ENCODE measurements around the gene TMEM120A. TPM values are rescaled to one million over a fixed set of nuclear protein-coding genes. Genes with fewer than 3 reads are reported as not detected.
"Not testable (repeated sequence)": the region's sequence is repeated elsewhere in the genome, so short reads cannot be mapped to it uniquely, and the experiment has no call there.

Gene TMEM120A
- 28.8 and 36.5 TPM in 2 replicates for total RNA-seq (2014; rRNA removed; shearing (Covaris generic); ENCODE audit: low replicate concordance)

DNA sequence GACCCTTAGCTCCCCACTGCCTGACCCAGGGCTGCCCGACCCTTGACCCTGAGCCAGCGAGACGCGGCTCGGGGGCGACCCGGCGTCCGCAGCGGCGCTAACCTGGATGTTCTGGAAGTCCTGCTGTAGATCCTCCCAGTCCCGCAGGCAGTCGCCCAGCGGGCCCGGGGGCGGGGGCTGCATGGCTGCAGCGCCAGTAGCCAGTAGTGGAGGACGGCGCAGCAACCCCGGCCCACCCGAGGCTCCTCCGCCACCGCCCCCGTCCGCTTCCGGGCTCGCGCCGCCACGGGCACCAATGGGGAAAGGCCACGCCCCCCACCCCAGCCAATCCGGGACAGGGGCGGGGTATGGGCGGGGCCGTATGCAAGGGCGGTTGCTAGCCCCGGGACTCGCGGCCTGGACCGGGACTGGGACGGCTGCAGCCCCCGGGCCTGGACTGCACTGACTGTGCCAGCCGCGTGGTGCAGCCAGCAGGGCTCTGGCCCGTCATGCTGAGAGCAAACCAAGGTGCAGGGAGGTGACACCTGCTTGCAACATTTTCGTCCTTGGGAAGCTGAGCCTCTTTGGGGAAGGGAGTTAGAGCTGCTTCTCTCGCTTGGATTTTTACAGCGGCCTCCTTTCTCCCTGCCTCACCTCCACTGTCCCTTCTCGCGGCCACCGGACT is at the start of gene TMEM120A:
Gene TMEM120A (minus strand): TSS at position 208 of the 664 bp plus-strand sequence. CDS start 25 bp downstream, at position 183.
- peak; percentile 89 for DNase-seq (ENCODE audit: low read depth)
- in situ Hi-C loops (cut with HindIII; ENCODE audit: low pct_unique_long_range_greater_than_20kb, low sequenced_read_pairs) = no loop called here

DNA sequence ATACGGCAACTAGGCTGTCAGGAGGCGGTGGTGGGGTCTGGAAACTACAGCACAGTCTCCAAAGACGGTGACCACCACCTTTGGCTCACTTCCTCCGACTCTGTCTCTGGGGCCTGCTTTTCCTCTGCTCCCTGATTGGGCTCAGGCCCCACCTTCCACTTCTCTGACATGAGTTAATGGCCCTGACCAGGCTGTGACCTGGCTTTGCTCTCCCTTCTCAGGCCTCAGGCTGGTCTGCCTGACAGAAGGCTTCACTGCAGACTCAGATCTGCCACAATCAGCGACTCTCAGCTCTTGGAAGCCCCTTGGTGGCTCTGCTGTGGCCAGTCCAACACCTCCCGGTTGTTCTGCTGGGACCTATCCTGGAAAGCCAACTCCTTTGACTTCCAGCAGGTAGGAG is 45.7 kb upstream of the TMEM120A start:
- DNase-seq (ENCODE audit: low read depth) = no peak
- in situ Hi-C loops (cut with HindIII; ENCODE audit: low pct_unique_long_range_greater_than_20kb, low sequenced_read_pairs) = no loop called here

DNA sequence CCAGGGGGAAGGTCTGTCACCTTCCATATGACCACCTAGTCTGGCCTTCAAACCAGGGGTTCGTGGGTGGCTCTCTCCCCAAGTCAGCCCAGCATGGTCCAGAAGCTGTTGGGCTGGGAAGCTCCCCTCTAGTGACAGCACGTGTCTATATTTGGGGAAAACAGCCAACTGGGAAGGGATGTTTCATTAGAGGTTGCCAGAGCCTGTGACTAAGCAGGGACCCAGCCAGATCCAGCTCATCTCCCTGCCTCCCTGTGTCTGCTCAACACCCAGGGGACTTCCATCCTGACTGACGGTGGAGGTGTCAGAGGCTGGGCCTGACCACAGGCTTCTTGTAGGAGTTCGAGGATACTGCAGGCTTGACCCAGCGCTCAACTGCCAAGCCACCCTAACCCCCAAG is 42.9 kb upstream of the TMEM120A start:
- DNase-seq (ENCODE audit: low read depth) = no peak
- in situ Hi-C loops (cut with HindIII; ENCODE audit: low pct_unique_long_range_greater_than_20kb, low sequenced_read_pairs) = no loop called here

DNA sequence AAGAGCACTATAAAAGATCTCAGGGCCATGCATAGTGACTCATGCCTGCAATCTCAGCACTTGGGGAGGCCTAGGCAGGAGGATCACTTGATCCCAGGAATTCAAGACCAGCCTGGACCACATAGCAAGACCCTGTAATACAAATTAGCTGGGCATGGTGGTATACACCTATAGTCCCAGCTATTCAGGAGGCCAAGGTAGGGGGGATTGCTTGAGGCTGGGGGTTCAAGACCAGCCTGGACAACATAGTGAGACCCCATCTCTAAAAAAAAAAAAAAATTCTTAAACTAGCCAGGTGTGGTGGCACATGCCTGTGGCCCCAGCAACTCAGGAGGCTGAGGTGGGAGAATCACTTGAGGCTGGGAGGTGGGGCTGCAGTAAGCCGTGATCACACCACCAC is 37.6 kb upstream of the TMEM120A start:
- in situ Hi-C loops (cut with HindIII; ENCODE audit: low pct_unique_long_range_greater_than_20kb, low sequenced_read_pairs) = no loop called here
- no peak for DNase-seq (ENCODE audit: low read depth)

DNA sequence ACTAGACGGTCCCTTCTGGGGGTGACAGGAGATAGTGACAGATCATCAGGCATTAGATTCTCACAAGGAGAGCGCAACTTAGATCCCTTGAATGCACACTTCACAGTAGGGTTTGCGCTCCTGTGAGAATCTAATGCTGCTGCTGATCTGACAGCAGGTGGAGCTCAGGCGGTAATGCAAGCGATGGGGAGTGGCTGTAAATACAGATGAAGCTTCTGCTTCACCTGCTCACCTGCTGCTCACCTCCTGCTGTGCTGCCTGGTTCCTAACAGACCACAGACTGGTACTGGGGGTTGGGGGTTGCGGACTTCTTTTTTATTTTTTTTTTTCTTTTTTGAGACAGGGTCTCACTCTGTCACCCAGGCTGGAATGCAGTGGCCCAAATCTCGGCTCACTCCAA is 35.3 kb upstream of the TMEM120A start:
- DNase-seq (ENCODE audit: low read depth); in situ Hi-C loops (cut with HindIII; ENCODE audit: low pct_unique_long_range_greater_than_20kb, low sequenced_read_pairs): not testable (repeated sequence)

DNA sequence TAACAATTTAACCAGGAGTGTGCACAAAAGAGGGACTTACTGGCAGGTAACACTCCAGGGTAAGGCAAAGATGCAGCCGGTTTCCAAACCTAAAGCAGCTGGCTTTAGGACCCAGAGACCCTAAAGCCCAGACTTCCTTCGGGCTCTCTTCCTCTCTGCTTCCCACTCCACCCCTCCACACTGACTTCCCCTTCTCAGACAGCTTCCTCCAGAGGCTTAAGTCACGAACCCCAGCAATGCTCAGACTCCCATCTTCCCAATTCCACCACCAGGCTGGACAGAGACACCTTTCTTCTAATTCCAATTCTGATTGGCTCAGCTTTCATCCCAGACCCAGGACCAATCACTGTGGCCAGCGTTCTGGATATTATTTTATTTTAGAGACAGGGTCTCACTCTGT is 28.6 kb upstream of the TMEM120A start:
- DNase-seq (ENCODE audit: low read depth) = no peak
- in situ Hi-C loops (cut with HindIII; ENCODE audit: low pct_unique_long_range_greater_than_20kb, low sequenced_read_pairs) = no loop called here

DNA sequence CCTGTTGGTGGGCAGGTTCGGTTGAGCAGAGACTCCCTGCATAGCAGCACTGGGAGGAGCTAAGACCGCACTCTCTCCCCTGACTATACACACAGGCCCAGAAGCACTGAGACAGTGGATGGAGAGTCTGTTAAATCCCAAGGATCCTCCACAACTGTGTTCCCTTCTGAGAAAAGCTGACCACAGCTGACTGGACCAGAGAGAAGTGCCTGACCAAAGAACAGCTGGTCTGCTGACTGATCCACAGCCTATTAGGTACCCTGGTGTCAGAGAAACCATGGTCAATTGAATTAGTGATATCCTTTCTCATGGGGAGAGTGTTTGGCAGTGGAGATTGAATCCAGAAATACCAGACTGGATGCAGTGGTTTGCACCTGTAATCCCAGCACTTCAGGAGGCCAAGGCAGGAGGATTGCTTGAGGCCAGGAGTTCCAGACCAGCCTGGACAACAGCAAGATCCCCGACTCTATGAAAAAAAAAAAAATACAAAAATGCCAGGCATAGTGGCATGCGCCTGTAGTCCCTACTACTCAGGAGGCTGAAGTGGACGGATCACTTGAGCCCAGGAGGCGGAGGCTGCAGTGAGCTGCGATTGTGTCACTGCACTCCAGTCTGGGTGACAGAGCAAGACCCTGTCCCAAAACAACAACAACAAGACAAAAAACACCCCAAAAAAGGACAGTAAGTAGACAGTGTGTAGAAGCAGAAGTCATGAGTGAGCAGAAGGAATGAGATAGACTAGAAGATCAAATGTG is 27.8 kb upstream of the TMEM120A start:
- in situ Hi-C loops (cut with HindIII; ENCODE audit: low pct_unique_long_range_greater_than_20kb, low sequenced_read_pairs) = no loop called here
- DNase-seq (ENCODE audit: low read depth) = no peak

DNA sequence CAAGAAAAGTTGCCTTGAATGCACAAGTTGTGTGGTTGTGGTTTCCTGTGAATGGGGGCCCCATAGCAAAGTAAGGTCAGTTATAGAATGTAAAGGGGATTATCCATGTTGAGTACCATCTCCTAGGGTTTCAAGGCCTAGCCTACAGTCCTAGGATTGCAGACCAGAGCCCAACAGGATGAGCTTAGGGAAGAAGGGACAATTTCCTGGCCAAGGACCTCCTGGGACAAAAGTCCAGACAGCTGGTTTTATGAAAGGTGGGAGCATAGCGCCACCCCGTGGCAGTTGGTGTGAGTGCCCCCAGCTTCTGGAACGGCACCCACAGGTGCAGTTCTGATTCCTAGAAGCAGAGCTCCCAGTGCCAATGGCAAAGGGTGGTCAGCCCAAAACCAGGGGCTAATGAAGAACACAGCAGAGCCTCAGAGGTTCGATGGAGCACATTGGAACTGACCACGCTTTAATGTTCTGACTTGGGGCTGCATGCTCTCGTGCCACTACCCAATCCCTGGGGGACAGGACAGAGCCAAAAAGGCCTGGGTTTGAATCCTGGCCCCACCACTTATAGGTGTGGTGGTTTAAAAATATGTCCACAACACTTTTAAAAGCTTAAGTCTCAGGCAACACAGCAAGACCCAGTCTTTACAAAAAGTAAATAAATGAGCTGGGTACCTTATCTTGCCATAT is 25.8 kb upstream of the TMEM120A start:
- DNase-seq (ENCODE audit: low read depth) = peak; percentile 30
- in situ Hi-C loops (cut with HindIII; ENCODE audit: low pct_unique_long_range_greater_than_20kb, low sequenced_read_pairs) = no loop called here

DNA sequence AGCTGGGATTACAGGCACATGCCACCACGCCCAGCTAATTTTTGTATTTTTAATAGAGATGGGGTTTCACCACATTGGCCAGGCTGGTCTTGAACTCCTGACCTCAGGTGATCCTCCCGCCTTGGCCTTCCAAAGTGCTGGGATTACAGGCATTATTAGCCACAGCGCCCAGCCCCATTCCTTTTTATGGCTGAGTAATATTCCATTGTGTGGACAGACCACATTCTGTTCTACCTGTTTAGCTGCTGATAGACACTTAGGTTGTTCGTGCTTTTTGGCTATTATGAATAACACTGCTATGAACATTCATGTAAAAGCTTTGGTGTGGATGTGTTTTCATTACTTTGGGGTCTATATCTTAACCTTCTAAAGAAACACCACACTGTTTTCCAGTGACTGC is 24.1 kb upstream of the TMEM120A start:
- in situ Hi-C loops (cut with HindIII; ENCODE audit: low pct_unique_long_range_greater_than_20kb, low sequenced_read_pairs); DNase-seq (ENCODE audit: low read depth): not testable (repeated sequence)

DNA sequence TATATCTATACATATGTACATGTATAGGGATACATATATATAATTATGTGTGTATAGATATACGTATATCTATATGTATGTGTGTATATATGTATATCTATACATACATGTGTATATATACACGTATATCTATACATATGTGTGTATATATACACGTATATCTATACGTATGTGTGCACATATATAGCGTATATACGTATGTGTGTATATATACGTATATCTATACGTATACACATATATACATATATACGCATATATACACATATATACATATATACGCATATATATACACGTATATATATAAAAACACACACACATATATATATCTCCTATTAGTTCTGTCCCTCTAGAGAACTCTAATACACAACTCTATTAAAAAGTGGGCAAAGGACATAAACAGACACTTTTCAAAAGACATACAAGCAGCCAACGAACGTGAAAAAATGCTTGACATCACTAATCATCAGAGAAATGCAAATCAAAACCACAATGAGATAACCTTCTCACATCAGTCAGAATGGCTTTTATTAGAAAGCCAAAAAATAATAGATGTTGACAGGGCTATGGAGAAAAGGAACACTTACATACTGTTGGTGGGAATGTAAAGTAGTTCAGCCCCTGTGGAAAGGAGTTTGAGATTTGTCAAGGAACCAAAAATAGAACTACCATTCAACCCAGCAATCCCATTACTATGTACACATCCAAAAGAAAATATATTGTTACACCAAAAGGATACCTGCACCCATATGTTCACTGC is 22.0 kb upstream of the TMEM120A start:
- in situ Hi-C loops (cut with HindIII; ENCODE audit: low pct_unique_long_range_greater_than_20kb, low sequenced_read_pairs) = no loop called here
- DNase-seq (ENCODE audit: low read depth) = no peak

DNA sequence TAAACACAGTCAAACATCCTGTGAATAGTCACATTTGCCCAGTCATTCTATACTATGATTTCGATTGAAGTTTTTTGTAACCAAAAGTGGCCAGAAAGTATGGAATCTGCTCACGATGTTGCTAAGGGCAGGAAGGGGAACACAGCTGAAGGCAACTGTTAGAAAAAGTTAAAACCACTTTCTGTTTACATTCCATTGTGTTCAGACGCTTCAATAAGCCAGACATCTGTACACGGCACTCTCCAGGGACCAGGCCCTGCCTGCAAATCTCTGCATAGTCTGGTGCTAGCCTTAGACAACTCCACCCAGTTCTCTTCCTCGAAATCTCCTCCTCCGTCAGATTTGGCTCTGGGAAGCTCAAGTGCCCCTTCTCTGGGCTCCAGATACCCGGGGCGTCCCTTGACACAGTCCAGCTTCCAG is 17.1 kb upstream of the TMEM120A start:
- in situ Hi-C loops (cut with HindIII; ENCODE audit: low pct_unique_long_range_greater_than_20kb, low sequenced_read_pairs) = no loop called here
- no peak for DNase-seq (ENCODE audit: low read depth)

DNA sequence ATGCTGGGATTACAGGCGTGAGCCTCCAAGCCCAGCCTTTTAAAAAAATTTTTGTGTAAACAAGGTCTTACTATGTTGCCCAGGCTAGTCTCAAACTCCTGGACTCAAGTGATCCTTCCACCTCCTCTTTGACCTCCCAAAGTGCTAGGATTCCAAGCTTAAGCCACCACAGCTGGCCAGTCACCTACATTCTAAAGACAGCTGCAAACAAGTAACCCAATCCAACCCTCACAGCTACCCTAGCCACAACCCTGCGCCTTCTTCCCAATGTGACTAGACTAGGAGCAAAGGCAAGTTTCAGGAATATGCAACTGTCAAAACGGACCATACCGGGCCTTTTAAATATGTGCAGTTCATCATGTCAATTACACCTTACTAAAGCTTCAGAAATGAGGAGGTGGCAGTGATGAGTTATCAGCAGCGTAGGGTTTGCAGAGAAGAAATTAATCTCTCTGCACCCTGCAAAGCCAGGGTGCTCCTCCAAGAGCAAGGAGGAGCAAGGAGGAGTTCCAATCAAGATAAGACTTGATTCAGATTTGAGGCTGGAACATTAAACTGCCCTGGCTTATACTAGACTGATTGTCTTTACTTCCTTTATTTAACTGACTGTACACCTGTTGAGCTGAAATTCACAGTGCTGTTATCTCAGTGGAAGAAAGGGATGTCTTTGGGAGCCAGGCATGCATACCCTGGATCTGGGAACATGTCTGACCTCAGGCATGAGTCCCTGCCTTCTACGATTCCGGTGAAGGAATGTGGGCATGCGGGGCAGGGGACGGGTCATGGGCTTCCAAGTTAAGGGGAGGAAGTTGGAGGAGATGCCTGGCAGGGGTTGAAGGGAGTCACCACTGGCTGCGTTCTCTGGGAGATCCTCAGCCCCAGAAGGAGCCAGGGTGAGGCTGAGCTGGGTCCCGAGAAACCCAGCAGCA is 15.5 kb upstream of the TMEM120A start:
- no peak for DNase-seq (ENCODE audit: low read depth)
- in situ Hi-C loops (cut with HindIII; ENCODE audit: low pct_unique_long_range_greater_than_20kb, low sequenced_read_pairs) = no loop called here

DNA sequence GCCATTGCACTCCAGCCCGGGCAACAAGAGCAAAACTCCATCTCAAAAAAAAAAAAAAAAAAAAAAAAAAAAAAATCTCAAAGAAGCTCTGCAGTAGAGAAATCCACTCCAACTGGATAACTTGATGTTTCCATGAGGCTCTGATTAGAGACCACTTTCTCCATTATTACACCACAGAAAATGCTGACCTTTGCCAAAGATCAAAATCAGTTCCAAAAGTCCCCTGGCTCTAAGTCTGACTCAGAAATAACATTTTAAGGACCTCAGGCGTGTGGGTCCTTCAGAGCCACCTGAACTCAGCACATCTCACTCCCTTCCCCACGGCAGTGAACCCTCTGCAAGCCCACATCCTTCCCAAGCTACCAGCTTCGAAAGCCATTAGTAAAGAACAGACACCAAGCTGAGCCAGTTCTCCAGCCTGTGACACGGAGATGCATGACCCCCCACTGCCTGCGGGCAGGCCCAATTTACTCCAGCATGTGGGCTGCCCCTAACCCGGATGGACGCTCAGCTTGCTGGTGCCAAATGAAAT is 13.8 kb upstream of the TMEM120A start:
- no peak for DNase-seq (ENCODE audit: low read depth)

DNA sequence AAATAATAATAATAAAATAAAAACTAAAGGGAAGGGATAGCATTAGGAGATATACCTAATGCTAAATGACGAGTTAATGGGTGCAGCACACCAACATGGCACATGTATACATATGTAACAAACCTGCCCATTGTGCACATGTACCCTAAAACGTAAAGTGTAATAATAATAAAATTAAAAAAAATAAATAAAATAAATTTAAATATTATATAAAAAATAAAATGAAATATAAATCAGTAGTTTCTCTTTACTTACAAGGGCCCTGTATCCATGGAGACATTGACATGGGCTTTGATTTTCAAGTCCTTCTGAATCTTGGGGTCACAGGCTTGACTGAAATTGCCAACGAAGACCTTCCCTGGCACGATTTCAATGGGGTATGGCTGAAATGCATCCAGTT is 10.6 kb upstream of the TMEM120A start:
- DNase-seq (ENCODE audit: low read depth); in situ Hi-C loops (cut with HindIII; ENCODE audit: low pct_unique_long_range_greater_than_20kb, low sequenced_read_pairs): not testable (repeated sequence)

More for the DNA sequence above, 13.8 kb upstream of the TMEM120A start:
- in situ Hi-C loops (cut with HindIII; ENCODE audit: low pct_unique_long_range_greater_than_20kb, low sequenced_read_pairs) = no loop called here

DNA sequence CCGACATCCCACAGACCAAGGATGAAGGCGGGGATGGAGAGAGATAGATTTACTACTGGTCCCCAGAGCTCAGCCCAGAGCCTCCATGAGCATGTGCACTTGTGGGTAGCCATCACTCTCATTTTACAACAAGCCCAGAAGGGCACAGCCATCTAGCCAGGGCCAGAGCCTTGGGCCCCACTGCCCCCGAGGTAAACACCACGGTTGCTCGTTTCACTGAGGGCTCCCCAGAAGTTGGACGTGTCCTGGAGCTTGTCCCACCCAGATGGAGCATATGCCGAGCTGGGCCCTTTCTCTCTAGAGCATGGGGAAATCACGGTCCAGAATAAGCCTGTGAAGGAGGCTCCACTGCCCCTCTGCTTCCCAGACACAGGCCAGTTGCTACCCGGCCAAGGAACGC is 9.0 kb upstream of the TMEM120A start:
- in situ Hi-C loops (cut with HindIII; ENCODE audit: low pct_unique_long_range_greater_than_20kb, low sequenced_read_pairs) = no loop called here
- no peak for DNase-seq (ENCODE audit: low read depth)

DNA sequence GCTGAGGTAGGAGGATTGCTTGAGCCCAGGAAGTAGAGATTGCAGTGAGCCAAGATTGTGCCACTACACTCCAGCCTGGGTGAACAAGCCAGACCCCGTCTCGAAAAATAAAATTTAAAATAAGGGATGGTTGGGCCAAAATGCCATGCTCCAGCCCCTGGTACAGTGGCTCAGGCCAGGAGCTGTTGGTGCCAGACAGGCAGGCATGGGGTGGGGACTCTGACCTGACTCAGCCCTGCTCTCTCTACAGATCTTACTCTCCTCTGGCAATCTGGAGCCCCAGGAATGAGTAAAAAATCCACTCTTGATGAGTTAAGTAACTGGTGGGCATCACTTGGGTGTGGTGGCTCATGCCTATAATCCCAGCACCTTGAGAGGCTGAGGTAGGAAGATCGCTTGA is 8.4 kb upstream of the TMEM120A start:
- DNase-seq (ENCODE audit: low read depth) = no peak
- in situ Hi-C loops (cut with HindIII; ENCODE audit: low pct_unique_long_range_greater_than_20kb, low sequenced_read_pairs) = no loop called here

DNA sequence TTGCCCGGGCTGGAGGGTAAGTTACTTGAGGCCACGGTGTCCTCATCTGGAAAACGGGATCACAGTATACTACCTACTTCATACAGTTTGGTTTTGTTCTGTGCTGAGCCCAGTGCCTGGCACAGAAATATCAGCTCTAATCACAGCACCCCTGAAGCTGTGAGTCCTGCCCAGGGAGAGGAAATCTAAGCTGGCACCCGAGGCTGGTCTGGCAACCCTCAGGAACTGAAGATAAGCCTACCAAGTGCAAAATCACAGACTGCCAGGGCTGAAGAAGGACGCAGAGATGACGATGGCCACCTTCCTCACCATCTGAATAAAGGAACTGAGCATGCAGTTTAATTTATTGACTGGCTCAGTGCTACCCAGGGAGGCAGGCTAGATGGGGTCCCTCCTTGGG is 7.7 kb upstream of the TMEM120A start:
- in situ Hi-C loops (cut with HindIII; ENCODE audit: low pct_unique_long_range_greater_than_20kb, low sequenced_read_pairs) = no loop called here

More for the DNA sequence above, 7.7 kb upstream of the TMEM120A start:
- DNase-seq (ENCODE audit: low read depth) = no peak
